ENCODE measurements around the gene RAMP2. TPM values are rescaled to one million over a fixed set of nuclear protein-coding genes. Genes with fewer than 3 reads are reported as not detected.
"Not testable (repeated sequence)": the region's sequence is repeated elsewhere in the genome, so short reads cannot be mapped to it uniquely, and the experiment has no call there.

Gene RAMP2
- total RNA-seq: 114 TPM
- long read RNA-seq, transcript RAMP2-201 (4 exons, 780 nt): major isoform, 24 of 27 reads
- long read RNA-seq, partial matches to known transcripts: 1 of 27 reads
- long read RNA-seq, other reads (novel, unspliced or antisense): 1 of 27 reads

- H3K9me3 ChIP-seq: no peaks in the 10 kb centered on the region
- no peaks in the 10 kb centered on the region for H3K36me3 ChIP-seq
- peak within 1 kb of the TSS; percentile 58 for H3K4me3 ChIP-seq
- H3K27ac ChIP-seq: peak within 1 kb of the TSS; percentile 73
- ATAC-seq: peak; percentile 57
- peak; percentile 69 for DNase-seq
- peaks cover 23% of the 10 kb centered on the region for H3K27me3 ChIP-seq
- intact Hi-C loops (cut with DNase I): no loop called here
- H3K4me1 ChIP-seq: peaks cover 6% of the 10 kb centered on the region
- TF ChIP-seq CTCF (IDR thresholded peaks at IDR 0.05): no peak
Observed at GRCh38 chr17:42760652-42761581, at the start of gene RAMP2. RAMP2 (plus strand) TSS chr17:42761227; CDS start chr17:42761262, 35 bp downstream.

- Histone ChIP-seq H3K4me3 (no peak overlapping the region), H3K36me3 (peaks cover 99% of the 10 kb centered on the region), H3K27me3 (no peaks in the 10 kb centered on the region), H3K27ac (no peak overlapping the region), H3K9me3 (no peaks in the 10 kb centered on the region), H3K4me1 (no peaks in the 10 kb centered on the region)
- DNase-seq (no peak), ATAC-seq (peak; percentile 89)
- intact Hi-C loops (cut with DNase I): loop anchor here (2.0 kb wide), 1 partner anchor 44 kb away; no protein-coding TSS in a partner anchor
- TF ChIP-seq CTCF (IDR thresholded peaks at IDR 0.05): peak; percentile 65
Observed at GRCh38 chr17:42720996-42721583, 39.9 kb upstream of the RAMP2 start.

GRCh38 chr17:42723636-42724035, 37.4 kb upstream of the RAMP2 start:
- Histone ChIP-seq H3K9me3 (no peaks in the 10 kb centered on the region), H3K27ac (no peak overlapping the region), H3K36me3 (peaks cover 99% of the 10 kb centered on the region), H3K4me3 (no peak overlapping the region), H3K27me3 (no peaks in the 10 kb centered on the region), H3K4me1 (no peaks in the 10 kb centered on the region)
- ATAC-seq: no peak
- intact Hi-C loops (cut with DNase I): no loop called here
- no peak for TF ChIP-seq CTCF (IDR thresholded peaks at IDR 0.05)
- DNase-seq: no peak

- intact Hi-C loops (cut with DNase I): no loop called here
- no peak for DNase-seq
- no peak for TF ChIP-seq CTCF (IDR thresholded peaks at IDR 0.05)
- no peak for ATAC-seq
- Histone ChIP-seq H3K9me3 (no peaks in the 10 kb centered on the region), H3K4me1 (no peaks in the 10 kb centered on the region), H3K27me3 (no peaks in the 10 kb centered on the region), H3K36me3 (peaks cover 92% of the 10 kb centered on the region), H3K27ac (no peak overlapping the region), H3K4me3 (no peak overlapping the region)
Observed at GRCh38 chr17:42725143-42725542, 35.9 kb upstream of the RAMP2 start.

GRCh38 chr17:42740699-42741098, 20.3 kb upstream of the RAMP2 start:
- Histone ChIP-seq H3K4me3 (no peak overlapping the region), H3K36me3 (no peaks in the 10 kb centered on the region), H3K27me3 (no peaks in the 10 kb centered on the region), H3K4me1 (peaks cover 24% of the 10 kb centered on the region), H3K9me3 (no peaks in the 10 kb centered on the region), H3K27ac (no peak overlapping the region)
- ATAC-seq: no peak
- no peak for TF ChIP-seq CTCF (IDR thresholded peaks at IDR 0.05)
- DNase-seq: no peak
- intact Hi-C loops (cut with DNase I): no loop called here

GRCh38 chr17:42742916-42743315, 18.1 kb upstream of the RAMP2 start:
- intact Hi-C loops (cut with DNase I); DNase-seq; H3K27me3 ChIP-seq; H3K9me3 ChIP-seq; H3K4me3 ChIP-seq; H3K36me3 ChIP-seq; ATAC-seq: not testable (repeated sequence)
- peak overlapping the region; percentile 91 for H3K27ac ChIP-seq
- H3K4me1 ChIP-seq: peaks cover 18% of the 10 kb centered on the region

All from upper lobe of right lung (tissue), 1 donor.